SK-N-MC (cell line): Measurements from ENCODE around the gene CDC16.
"Not testable (repeated sequence)": the region's sequence is repeated elsewhere in the genome, so short reads cannot be mapped to it uniquely, and the experiment has no call there.

Source experiments
- DNase-seq: peaks from one replicate; pipeline ENCODE4 v3.0.0-alpha.2; 2011; ENCODE audit warnings: low read depth, low spot score
- H3K27ac ChIP-seq: fragments of 200-600 bp; sonication (generic); 2 replicates; pipeline ENCODE4 v1.5.1; 2016; ENCODE audit warnings: mixed run types
- H3K36me3 ChIP-seq: fragments of 200-600 bp; sonication (generic); 2 replicates; pipeline ENCODE4 v1.6.1; 2017; ENCODE audit warnings: antibody characterized with exemption, low read length, mixed read lengths; ENCODE audit not compliant: insufficient read depth
- H3K4me3 ChIP-seq: fragments of 200-600 bp; sonication (generic); 2 replicates; pipeline ENCODE4 v1.5.1; 2016
- H3K9ac ChIP-seq: fragments of 200-600 bp; sonication (generic); 2 replicates; pipeline ENCODE4 v1.8.0; 2017; ENCODE audit warnings: mixed run types, mixed read lengths; ENCODE audit not compliant: insufficient read length
- H3K9me3 ChIP-seq: fragments of 200-600 bp; sonication (generic); 2 replicates; pipeline ENCODE4 v1.6.1; 2017; ENCODE audit warnings: low read depth, mild to moderate bottlenecking, antibody characterized with exemption, low read length, moderate library complexity, mixed read lengths
- EZH2 ChIP-seq: fragments of 200-600 bp; sonication (generic); IDR thresholded peaks from one replicate; pipeline ENCODE4 v1.6.1; 2017; ENCODE audit warnings: antibody characterized with exemption
- FOXP2 ChIP-seq: optimal IDR thresholded peaks from 2 replicates; pipeline ENCODE3; 2011; ENCODE audit warnings: mild to moderate bottlenecking, moderate library complexity; ENCODE audit not compliant: insufficient read depth; ENCODE audit errors: extremely low read length, control extremely low read depth
- POLR2AphosphoS5 ChIP-seq: IDR thresholded peaks from 2 replicates; pipeline ENCODE4 v1.6.1; 2012; ENCODE audit warnings: mild to moderate bottlenecking, low read depth, low read length, borderline replicate concordance

Gene CDC16

DNA sequence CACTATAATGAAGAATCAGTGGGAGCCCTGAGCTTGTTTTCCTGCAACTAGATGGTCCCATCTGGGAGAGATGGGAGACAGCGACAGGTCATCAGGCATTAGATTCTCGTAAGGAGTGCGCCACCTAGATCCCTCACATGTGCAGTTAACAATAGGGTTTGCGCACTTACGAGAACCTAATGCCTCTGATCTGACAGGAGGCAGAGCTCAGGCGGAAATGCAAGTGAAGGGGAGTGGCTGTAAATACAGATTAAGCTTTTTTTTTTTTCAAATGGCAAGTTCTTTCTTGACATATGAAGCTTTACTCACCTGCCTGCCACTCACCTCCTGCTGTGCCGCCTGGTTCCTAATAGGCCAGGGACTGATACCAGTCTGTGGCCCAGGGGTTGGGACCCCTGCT is 14.4 kb downstream of the CDC16 start:
- Histone ChIP-seq H3K9ac (no peak overlapping the region), H3K4me3 (no peak overlapping the region), H3K27ac (no peak overlapping the region), H3K36me3 (peaks cover 91% of the 10 kb centered on the region), H3K9me3 (no peaks in the 10 kb centered on the region)
- DNase-seq, result no peak
- no peak for TF ChIP-seq POLR2AphosphoS5
- TF ChIP-seq EZH2, result no peak
- no peak for TF ChIP-seq FOXP2

DNA sequence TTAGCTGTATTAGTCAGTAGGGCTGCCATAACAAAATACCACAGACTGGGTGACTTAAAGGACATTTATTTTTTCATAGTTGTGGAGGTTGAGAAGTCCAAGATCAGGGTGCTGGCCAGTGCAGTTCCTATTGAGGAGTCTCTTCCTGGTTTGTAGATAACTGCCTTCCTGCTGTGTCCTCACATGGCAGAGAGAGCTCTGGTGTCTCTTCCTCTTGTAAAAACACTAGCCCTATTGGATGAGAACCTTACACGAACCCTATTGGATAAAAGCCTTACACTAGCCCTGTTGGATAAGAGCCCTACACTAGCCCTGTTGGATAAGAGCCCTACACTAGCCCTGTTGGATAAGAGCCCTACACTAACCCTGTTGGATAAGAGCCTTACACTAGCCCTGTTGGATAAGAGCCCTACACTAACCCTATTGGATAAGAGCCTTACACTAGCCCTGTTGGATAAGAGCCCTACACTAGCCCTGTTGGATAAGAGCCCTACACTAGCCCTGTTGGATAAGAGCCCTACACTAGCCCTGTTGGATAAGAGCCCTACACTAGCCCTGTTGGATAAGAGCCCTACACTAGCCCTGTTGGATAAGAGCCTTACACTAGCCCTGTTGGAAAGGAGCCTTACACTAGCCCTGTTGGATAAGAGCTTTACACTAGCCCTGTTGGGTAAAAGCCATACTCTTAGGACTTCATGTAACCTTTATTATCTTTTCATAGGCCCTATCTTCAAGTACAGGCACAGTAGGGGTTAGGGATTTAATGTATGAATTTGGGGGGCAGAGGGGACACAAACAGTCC is 17.1 kb downstream of the CDC16 start:
- not testable (repeated sequence) for H3K27ac ChIP-seq, H3K4me3 ChIP-seq, H3K9ac ChIP-seq, DNase-seq, H3K9me3 ChIP-seq
- peaks cover 89% of the 10 kb centered on the region for H3K36me3 ChIP-seq

DNA sequence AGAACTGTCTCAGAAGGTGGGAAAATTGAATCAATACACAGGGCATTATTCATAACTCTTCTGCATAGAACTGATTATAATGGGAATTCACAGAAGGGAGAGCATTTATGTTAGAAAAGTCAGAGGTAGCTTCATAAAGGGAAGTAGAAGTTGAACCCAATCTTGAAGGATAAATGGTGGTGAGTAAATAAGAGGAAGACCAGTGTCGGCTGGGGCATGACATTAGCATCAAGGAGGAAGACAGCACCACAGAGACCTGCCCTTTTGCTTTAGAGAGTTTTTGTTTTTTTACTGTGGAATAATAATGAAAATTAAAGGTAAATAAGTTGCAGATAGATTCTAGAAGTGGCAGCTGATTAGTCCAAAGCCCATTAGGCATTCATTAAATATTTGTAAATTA is 21.9 kb downstream of the CDC16 start:
- no peak overlapping the region for H3K4me3 ChIP-seq
- no peak overlapping the region for H3K9ac ChIP-seq
- DNase-seq, result no peak
- TF ChIP-seq EZH2 (no peak), POLR2AphosphoS5 (no peak), FOXP2 (no peak)
- peaks cover 88% of the 10 kb centered on the region for H3K36me3 ChIP-seq
- no peaks in the 10 kb centered on the region for H3K9me3 ChIP-seq
- no peak overlapping the region for H3K27ac ChIP-seq

DNA sequence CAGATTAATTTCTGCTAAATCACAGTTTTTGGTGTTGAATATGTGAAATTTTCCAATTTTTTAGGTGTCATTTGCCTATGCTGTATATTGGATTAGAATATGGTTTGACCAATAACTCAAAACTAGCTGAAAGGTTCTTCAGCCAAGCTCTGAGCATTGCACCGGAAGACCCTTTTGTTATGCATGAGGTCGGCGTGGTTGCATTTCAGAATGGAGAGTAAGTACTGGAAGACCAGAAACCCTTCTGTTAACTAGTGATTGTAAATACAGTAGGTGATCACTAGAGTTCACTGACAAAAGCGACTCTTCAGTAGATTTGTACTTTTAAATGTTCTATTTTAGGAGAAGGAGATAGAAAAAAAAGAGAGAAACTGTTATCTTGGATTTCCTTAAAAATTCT is 22.3 kb downstream of the CDC16 start:
- Histone ChIP-seq H3K9ac (no peak overlapping the region), H3K9me3 (no peaks in the 10 kb centered on the region), H3K4me3 (no peak overlapping the region), H3K36me3 (peaks cover 87% of the 10 kb centered on the region), H3K27ac (no peak overlapping the region)
- DNase-seq, result no peak
- TF ChIP-seq EZH2, result no peak
- TF ChIP-seq POLR2AphosphoS5, result no peak
- no peak for TF ChIP-seq FOXP2

DNA sequence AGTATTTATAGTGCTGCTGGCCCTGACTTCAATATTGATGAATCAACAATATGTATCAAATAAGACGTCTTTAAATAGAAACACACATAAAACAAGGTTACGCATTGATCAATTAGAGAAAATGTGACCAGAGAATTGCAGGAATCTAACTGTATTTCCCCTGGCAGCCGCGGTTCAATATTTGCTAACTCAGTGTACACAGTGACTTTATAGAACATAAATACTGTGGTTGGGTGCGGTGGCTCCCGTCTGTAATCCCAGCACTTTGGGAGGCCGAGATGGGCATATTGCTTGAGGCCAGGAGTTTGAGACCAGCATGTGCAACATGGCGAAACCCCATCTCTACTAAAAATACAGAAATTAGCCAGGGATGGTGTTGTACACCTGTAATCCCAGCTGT is 23.9 kb downstream of the CDC16 start:
- TF ChIP-seq FOXP2 (no peak), EZH2 (no peak), POLR2AphosphoS5 (no peak)
- Histone ChIP-seq H3K36me3 (peaks cover 90% of the 10 kb centered on the region), H3K9ac (no peak overlapping the region), H3K9me3 (no peaks in the 10 kb centered on the region), H3K27ac (no peak overlapping the region), H3K4me3 (no peak overlapping the region)
- no peak for DNase-seq

DNA sequence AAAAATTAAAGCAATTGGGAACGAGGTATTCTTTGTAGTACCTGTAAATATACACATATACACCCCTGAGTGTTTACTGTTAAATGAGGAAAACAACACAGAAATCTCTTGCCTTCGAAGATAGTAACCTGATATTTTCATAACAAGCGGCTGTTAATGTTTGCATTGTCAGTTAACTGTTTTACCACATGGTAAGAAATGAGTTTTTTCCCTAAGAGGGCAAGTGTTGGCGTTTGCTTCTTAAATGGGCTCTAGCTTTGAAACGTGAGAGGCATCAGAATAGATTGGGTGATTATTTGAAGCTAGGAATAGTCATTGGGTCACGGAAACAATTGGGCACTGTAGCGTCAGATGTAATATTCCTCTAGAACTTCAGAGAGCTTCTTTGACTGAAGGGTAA is 24.7 kb downstream of the CDC16 start:
- Histone ChIP-seq H3K27ac (no peak overlapping the region), H3K4me3 (no peak overlapping the region), H3K9me3 (no peaks in the 10 kb centered on the region), H3K9ac (no peak overlapping the region), H3K36me3 (peaks cover 88% of the 10 kb centered on the region)
- TF ChIP-seq FOXP2 (no peak), POLR2AphosphoS5 (no peak), EZH2 (no peak)
- DNase-seq, result no peak

DNA sequence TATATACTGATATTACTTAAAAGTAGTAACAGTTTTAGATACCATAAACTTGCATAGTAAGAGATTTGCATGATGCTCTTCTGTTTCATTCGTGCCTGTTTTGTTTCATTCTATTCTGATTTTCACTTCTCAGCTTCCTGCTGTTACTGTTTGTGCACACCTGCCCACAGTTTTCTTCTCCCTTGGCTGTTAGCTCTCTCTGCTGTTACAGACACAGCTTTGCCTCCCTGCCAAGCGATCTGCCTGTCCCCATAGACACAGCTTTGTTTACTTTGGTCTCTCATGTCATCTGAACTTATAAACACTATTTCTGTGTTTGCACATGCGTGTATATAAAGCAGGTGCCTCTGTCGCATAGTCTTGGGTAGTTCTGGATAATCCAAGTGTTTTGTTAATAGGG is 25.3 kb downstream of the CDC16 start:
- Histone ChIP-seq H3K4me3 (no peak overlapping the region), H3K9me3 (no peaks in the 10 kb centered on the region), H3K27ac (no peak overlapping the region), H3K9ac (no peak overlapping the region), H3K36me3 (peaks cover 88% of the 10 kb centered on the region)
- no peak for DNase-seq
- TF ChIP-seq FOXP2 (no peak), EZH2 (no peak), POLR2AphosphoS5 (no peak)

DNA sequence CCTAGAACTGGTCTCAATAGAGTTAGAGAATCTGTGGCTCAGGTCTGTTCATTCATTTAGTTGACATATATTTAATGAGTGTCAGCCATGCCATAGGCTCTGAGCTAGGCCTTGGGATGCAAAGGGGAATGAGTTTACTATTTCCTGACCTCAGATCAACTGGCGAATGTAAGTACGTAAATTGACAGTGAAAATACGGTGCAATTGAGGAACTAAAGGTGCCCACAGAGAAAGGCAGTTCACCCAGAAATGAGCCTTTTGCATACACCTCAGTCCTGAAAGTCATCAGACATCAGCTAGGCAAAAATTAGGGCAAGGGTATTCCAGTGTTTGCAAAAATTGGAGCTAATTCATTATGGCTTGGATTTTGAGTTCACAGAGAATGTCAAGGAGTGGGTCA is 26.1 kb downstream of the CDC16 start:
- Histone ChIP-seq H3K9ac (no peak overlapping the region), H3K9me3 (no peaks in the 10 kb centered on the region), H3K36me3 (peaks cover 90% of the 10 kb centered on the region), H3K4me3 (no peak overlapping the region), H3K27ac (no peak overlapping the region)
- no peak for DNase-seq
- TF ChIP-seq FOXP2 (no peak), POLR2AphosphoS5 (no peak), EZH2 (no peak)

DNA sequence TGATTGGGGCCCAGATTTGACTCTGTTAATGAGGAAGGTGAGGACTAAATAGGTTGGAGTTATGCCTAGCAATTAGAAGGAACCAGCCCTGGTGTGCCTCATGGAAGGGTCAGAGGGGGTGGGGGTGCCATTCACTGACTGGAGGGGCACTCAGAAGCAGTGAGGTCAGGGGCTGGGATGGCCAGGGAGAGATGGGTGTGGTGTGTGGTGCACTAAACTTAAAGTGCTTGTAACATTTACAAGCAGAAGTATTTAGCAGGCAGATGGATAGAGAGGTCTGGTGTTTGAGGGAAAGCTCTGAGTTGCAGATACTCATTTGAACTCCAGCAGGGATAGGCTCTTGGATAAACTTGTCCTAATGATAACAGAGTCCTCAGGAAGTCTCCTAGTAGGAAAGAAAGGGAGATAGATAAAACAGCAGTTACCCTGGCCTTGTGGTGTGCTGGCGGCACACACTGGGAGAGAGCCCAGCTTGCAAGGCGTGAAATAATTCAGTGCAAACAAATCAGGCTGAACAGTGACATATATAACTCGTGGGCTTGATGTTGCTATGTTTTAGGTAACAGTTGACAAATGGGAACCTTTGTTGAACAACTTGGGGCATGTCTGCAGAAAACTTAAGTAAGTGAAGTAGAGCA is 26.8 kb downstream of the CDC16 start:
- no peak overlapping the region for H3K27ac ChIP-seq

More for the DNA sequence above, 26.8 kb downstream of the CDC16 start:
- Histone ChIP-seq H3K9ac (no peak overlapping the region), H3K36me3 (peaks cover 90% of the 10 kb centered on the region), H3K4me3 (no peak overlapping the region), H3K9me3 (no peaks in the 10 kb centered on the region)
- no peak for TF ChIP-seq POLR2AphosphoS5
- no peak for TF ChIP-seq FOXP2
- no peak for TF ChIP-seq EZH2
- no peak for DNase-seq
